SH-SY5Y (cell line): ENCODE measurements around the gene FLVCR2.

Experiments
- GATA2 ChIP-seq: IDR thresholded peaks from 2 replicates; pipeline ENCODE4 v1.6.1; 2011; ENCODE audit warnings: mild to moderate bottlenecking, low read depth, low read length
- GATA3 ChIP-seq: IDR thresholded peaks from 2 replicates; pipeline ENCODE4 v1.6.1; 2011; ENCODE audit warnings: low read depth, mild to moderate bottlenecking, low read length, moderate library complexity

DNA sequence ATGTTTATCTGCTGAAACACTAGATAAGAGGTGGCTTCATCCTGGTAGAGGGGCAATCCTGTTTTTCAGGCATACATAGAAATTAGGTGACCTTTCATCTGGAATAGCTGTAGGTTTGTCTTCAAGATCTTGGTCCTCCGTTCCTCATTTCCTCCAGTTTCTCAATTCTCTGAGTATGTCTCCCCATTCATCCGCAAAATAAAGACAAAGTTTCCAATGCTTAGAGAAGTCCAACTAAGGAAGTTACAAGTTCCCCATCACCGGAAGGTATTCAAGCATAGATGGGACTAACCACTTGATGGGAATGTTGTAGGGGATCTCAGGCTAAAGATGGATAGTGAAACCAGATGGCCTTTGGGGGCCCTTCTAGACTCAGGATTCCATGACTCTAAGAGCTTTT is 48.0 kb downstream of the FLVCR2 start:
- no peak for TF ChIP-seq GATA2
- no peak for TF ChIP-seq GATA3
